Astrocyte (in vitro differentiated cells and primary cell): ENCODE measurements around the gene CCSER1. TPM values are rescaled to one million over a fixed set of nuclear protein-coding genes. Genes with fewer than 3 reads are reported as not detected.

Experiments
- DNase-seq: peaks from one replicate; pipeline ENCODE4 v3.0.0-alpha.2; 2010; ENCODE audit warnings: low read depth
- FAIRE-seq: peaks from 2 replicates; lab custom pipeline; 2011; peaks lifted over from hg19 to GRCh38; lab: Jason Lieb, UNC
- H2AFZ ChIP-seq: 2 replicates; pipeline ENCODE4 v1.6.0; 2012; ENCODE audit warnings: low read depth, low read length, inconsistent platforms
- H3K27ac ChIP-seq: 2 replicates; pipeline ENCODE4 v1.5.1; 2011; ENCODE audit warnings: low read depth, low read length, inconsistent platforms
- H3K27me3 ChIP-seq: 2 replicates; pipeline ENCODE4 v1.6.0; 2011; ENCODE audit warnings: low read length, inconsistent platforms; ENCODE audit not compliant: insufficient read depth
- H3K36me3 ChIP-seq: 2 replicates; pipeline ENCODE4 v1.5.1; 2011; ENCODE audit warnings: low read length, inconsistent platforms; ENCODE audit not compliant: insufficient read depth
- H3K4me1 ChIP-seq: 2 replicates; pipeline ENCODE4 v1.5.1; 2011; ENCODE audit warnings: low read length, inconsistent platforms; ENCODE audit not compliant: insufficient read depth
- H3K4me2 ChIP-seq: 2 replicates; pipeline ENCODE4 v1.6.0; 2012; ENCODE audit warnings: low read length, inconsistent platforms
- H3K4me3 ChIP-seq: 2 replicates; pipeline ENCODE4 v1.5.1; 2011; ENCODE audit warnings: low read depth, mild to moderate bottlenecking, low read length, inconsistent platforms; ENCODE audit not compliant: insufficient read depth
- H3K79me2 ChIP-seq: 2 replicates; pipeline ENCODE4 v1.6.0; 2012; ENCODE audit warnings: mild to moderate bottlenecking, low read length, inconsistent platforms; ENCODE audit not compliant: insufficient read depth
- H3K9ac ChIP-seq: 2 replicates; pipeline ENCODE4 v1.6.0; 2012; ENCODE audit warnings: mild to moderate bottlenecking, low read length, inconsistent platforms
- H3K9me3 ChIP-seq: 2 replicates; pipeline ENCODE4 v1.5.1; 2012; ENCODE audit warnings: low read depth, mild to moderate bottlenecking, low read length, inconsistent platforms; ENCODE audit not compliant: insufficient read depth
- H4K20me1 ChIP-seq: 2 replicates; pipeline ENCODE4 v1.6.0; 2012; ENCODE audit warnings: low read length, inconsistent platforms; ENCODE audit not compliant: insufficient read depth
- H3K27ac Mint-ChIP-seq: one replicate; pipeline ENCODE4 v1.8.0; 2021; ENCODE audit warnings: mild to moderate bottlenecking, mixed read lengths; ENCODE audit not compliant: unreplicated experiment
- H3K27me3 Mint-ChIP-seq: one replicate; pipeline ENCODE4 v1.8.0; 2021; ENCODE audit warnings: low read depth, mixed read lengths; ENCODE audit not compliant: unreplicated experiment
- H3K36me3 Mint-ChIP-seq: one replicate; pipeline ENCODE4 v1.8.0; 2021; ENCODE audit warnings: low read depth, mixed read lengths; ENCODE audit not compliant: unreplicated experiment
- H3K4me1 Mint-ChIP-seq: one replicate; pipeline ENCODE4 v1.8.0; 2021; ENCODE audit warnings: low read depth, mixed read lengths; ENCODE audit not compliant: unreplicated experiment
- H3K4me3 Mint-ChIP-seq: one replicate; pipeline ENCODE4 v1.8.0; 2021; ENCODE audit warnings: mild to moderate bottlenecking, moderate library complexity, mixed read lengths; ENCODE audit not compliant: unreplicated experiment
- H3K9me3 Mint-ChIP-seq: one replicate; pipeline ENCODE4 v1.8.0; 2021; ENCODE audit warnings: mild to moderate bottlenecking, mixed read lengths; ENCODE audit not compliant: unreplicated experiment
- CTCF ChIP-seq: IDR thresholded peaks from 2 replicates; pipeline ENCODE4 v1.5.1; 2011; ENCODE audit warnings: low read depth, mild to moderate bottlenecking, inconsistent platforms, low read length, moderate library complexity; ENCODE audit not compliant: insufficient read depth
- EZH2 ChIP-seq: IDR thresholded peaks from 2 replicates; pipeline ENCODE4 v1.6.1; 2012; ENCODE audit warnings: mild to moderate bottlenecking, low read length, inconsistent platforms; ENCODE audit not compliant: insufficient read depth
- total RNA-seq: library from RNA; stranded (reverse); gene quantifications from 2 replicates; pipeline ENCODE4 v1.2.1, GENCODE V29; 2021

Gene CCSER1
- total RNA-seq, 1 donor from 2014 or later: 2.2 TPM

DNA sequence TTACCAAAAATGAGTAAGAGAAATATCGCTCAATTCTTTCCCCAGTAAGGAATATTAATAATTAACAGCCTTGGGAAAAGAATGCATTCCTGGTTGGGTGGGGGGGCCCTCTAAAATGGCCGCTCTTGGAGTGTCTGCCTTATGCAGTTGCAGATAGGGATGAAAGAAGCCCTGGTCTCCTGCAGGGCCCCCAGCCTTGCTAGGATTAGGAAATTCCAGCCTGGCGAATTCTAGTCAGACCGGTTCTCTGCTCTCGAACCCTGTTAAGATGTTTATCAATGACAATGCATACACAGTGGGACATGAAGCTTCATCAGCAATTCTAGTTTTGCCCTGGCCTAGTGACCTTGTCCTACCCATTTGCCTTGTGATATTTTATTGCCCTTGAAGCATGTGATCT is 1128.8 kb downstream of the CCSER1 start:
- Histone ChIP-seq H3K4me3 (no peak overlapping the region), H3K9me3 (no peaks in the 10 kb centered on the region), H3K4me1 (no peaks in the 10 kb centered on the region), H3K27ac (no peak overlapping the region), H3K4me2 (no peak overlapping the region), H3K79me2 (no peaks in the 10 kb centered on the region), H3K9ac (no peak overlapping the region), H4K20me1 (no peaks in the 10 kb centered on the region), H3K27me3 (no peaks in the 10 kb centered on the region), H3K36me3 (no peaks in the 10 kb centered on the region), H2AFZ (no peak overlapping the region)
- no peak overlapping the region for H3K4me3 Mint-ChIP-seq
- DNase-seq: no peak
- FAIRE-seq: no peak
- H3K27ac Mint-ChIP-seq: no peak overlapping the region
- no peaks in the 10 kb centered on the region for H3K27me3 Mint-ChIP-seq
- no peaks in the 10 kb centered on the region for H3K4me1 Mint-ChIP-seq
- H3K36me3 Mint-ChIP-seq: no peaks in the 10 kb centered on the region
- H3K9me3 Mint-ChIP-seq: peaks cover 2% of the 10 kb centered on the region
- no peak for TF ChIP-seq CTCF
- TF ChIP-seq EZH2: no peak

DNA sequence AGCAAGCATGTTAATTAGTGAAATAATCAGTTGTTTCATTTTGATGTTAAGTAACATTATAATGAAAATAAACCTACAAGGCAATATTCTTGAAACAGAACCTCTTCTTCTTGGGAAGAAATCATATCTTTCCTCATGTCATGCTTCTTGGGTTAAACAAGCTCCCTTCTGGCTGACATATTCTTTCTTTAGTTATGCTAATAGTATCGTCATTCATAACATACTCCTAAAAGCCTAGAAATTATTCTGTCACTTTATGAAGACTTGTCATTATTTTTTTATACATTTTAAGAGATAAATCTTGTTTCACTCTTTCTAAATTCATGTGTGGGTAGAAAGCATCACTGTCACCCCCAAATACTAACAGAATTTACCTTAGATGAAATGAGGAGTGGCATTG is 1129.6 kb downstream of the CCSER1 start:
- FAIRE-seq: no peak

More for the DNA sequence above, 1129.6 kb downstream of the CCSER1 start:
- Histone ChIP-seq H3K27me3 (no peaks in the 10 kb centered on the region), H3K4me1 (no peaks in the 10 kb centered on the region), H2AFZ (no peak overlapping the region), H3K9ac (no peak overlapping the region), H3K4me2 (no peak overlapping the region), H4K20me1 (no peaks in the 10 kb centered on the region), H3K4me3 (no peak overlapping the region), H3K9me3 (no peaks in the 10 kb centered on the region), H3K36me3 (no peaks in the 10 kb centered on the region), H3K27ac (no peak overlapping the region), H3K79me2 (no peaks in the 10 kb centered on the region)
- TF ChIP-seq EZH2 (no peak), CTCF (no peak)
- Mint-ChIP-seq H3K4me3 (no peak overlapping the region), H3K9me3 (peaks cover 2% of the 10 kb centered on the region), H3K4me1 (no peaks in the 10 kb centered on the region), H3K36me3 (no peaks in the 10 kb centered on the region), H3K27me3 (no peaks in the 10 kb centered on the region), H3K27ac (no peak overlapping the region)
- DNase-seq: no peak
